Rectal smooth muscle tissue (tissue), 1 donor: ENCODE data around the gene PRPSAP2.
"Not testable (repeated sequence)": the region's sequence is repeated elsewhere in the genome, so short reads cannot be mapped to it uniquely, and the experiment has no call there.

Experiments
- H3K27ac ChIP-seq: one replicate; pipeline ENCODE4 v1.7.0; 2013; ENCODE audit warnings: low read depth, low read length, inconsistent platforms
- H3K27me3 ChIP-seq: one replicate; pipeline ENCODE4 v1.7.0; 2013; ENCODE audit warnings: low read length; ENCODE audit not compliant: control insufficient read depth, insufficient read depth
- H3K36me3 ChIP-seq: one replicate; pipeline ENCODE4 v1.7.0; 2013; ENCODE audit warnings: low read length; ENCODE audit not compliant: control insufficient read depth, insufficient read depth
- H3K4me1 ChIP-seq: one replicate; pipeline ENCODE4 v1.7.0; 2013; ENCODE audit warnings: low read length; ENCODE audit not compliant: control insufficient read depth, insufficient read depth
- H3K4me3 ChIP-seq: one replicate; pipeline ENCODE4 v1.7.0; 2013; ENCODE audit warnings: low read length
- H3K9ac ChIP-seq: one replicate; pipeline ENCODE4 v1.7.0; 2013; ENCODE audit warnings: low read length

The PRPSAP2 gene, protein sequence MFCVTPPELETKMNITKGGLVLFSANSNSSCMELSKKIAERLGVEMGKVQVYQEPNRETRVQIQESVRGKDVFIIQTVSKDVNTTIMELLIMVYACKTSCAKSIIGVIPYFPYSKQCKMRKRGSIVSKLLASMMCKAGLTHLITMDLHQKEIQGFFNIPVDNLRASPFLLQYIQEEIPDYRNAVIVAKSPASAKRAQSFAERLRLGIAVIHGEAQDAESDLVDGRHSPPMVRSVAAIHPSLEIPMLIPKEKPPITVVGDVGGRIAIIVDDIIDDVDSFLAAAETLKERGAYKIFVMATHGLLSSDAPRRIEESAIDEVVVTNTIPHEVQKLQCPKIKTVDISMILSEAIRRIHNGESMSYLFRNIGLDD

DNA sequence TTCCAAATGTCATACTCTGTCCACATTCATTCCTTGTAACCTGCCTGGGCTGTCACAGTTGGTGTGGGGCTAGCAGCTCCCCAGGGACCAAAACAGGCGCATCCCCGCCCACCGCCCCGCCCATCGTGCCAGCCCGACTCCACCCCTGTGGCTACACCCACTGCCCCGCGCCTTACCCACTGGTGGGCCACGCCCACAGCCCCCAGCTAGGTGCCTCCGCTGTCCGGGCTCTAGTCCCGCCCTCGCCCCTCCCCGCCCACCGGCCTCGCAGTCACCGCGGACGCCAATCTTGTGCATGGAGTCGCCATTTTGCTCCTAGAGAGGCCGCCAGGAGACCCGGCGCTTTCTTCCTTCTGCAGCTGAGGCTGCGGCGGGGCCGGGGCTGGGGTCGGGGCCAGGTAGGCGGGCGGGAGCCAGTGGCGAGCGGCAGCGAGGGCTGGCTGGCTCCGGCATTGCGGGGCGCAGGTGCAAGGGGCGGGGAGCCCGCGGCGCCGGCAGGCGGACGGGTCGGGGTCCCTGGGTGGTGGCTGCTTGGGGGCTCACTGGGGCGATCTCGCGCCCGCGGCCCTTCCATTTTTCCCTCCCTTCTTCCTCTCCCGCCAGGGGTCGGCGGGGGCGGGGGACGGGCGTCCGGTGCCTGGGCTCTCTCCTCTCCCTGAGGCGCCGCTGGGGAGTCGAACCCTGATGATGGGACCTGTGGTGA lies at the start of gene PRPSAP2:
TSS of gene PRPSAP2 (plus strand) at position 268 of the 703 bp plus-strand sequence. CDS start 7,703 bp downstream, outside the sequence.
- Histone ChIP-seq H3K9ac (peak within 1 kb of the TSS; percentile 66), H3K36me3 (no peaks in the 10 kb centered on the region), H3K4me3 (peak within 1 kb of the TSS; percentile 67), H3K27me3 (no peaks in the 10 kb centered on the region), H3K27ac (peak within 1 kb of the TSS; percentile 80), H3K4me1 (peaks cover 10% of the 10 kb centered on the region)

DNA sequence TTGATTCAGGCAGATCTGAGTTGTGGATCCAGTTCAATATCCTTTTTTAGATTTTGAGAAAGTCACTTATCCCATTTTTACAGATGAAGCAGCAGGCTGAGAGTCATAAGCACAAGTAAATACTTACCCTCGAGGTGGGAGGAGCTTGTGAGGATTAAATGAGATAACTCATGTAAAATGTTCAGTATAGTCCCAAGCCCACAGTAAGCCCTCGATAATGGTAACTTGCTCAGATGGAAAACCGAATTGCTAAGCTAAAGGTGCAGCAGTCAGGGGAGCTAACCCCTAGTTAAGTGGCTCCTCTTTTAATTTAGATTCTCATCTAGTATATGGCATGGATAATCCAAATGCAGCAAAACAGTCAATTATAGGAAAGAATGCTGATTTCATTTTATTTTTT lies 42.0 kb upstream of the PRPSAP2 start:
- H3K27me3 ChIP-seq, H3K36me3 ChIP-seq, H3K4me3 ChIP-seq, H3K4me1 ChIP-seq, H3K9ac ChIP-seq, H3K27ac ChIP-seq: not testable (repeated sequence)

DNA sequence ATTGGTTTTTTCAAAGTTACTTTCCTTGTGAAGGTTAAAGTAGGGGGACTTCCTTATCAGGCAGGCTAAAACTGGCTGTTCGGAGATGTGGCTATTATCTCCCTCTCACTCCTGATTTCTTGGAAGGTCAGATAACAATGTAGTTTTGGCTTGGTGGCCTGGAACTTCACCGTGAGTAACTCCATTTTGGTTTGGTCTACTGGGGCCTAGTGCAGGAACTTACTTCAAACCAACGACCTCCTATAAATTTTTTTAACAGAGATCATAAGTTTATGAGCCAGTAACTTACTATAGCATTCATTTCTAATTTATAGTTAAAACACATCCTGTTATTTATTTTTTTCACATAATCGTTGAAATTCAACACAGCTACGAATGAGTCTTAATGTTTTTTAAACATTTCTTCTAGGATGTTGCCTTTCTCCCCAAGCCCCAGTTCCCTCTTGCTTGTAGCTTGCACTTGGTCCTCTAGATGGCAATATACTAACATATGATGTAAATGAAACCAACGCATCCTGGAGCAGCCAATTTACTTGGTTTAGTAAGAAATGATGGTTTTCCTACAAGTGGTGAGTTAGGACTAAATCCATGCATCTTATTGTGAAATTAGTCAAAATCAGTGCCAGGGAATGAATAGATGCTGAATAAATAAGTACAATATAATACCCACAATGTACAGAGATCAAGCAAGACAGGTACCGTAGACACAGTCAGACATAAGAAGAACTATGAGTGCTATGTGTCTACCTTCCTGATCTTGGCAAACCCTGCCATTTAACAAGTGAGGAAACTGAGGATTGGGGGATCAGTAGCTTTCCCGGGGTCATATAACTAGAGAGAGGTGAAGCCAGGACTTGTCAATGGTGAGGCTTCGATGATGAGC lies 41.2 kb upstream of the PRPSAP2 start:
- H3K27me3 ChIP-seq, H3K4me3 ChIP-seq, H3K36me3 ChIP-seq, H3K4me1 ChIP-seq, H3K9ac ChIP-seq, H3K27ac ChIP-seq: not testable (repeated sequence)

DNA sequence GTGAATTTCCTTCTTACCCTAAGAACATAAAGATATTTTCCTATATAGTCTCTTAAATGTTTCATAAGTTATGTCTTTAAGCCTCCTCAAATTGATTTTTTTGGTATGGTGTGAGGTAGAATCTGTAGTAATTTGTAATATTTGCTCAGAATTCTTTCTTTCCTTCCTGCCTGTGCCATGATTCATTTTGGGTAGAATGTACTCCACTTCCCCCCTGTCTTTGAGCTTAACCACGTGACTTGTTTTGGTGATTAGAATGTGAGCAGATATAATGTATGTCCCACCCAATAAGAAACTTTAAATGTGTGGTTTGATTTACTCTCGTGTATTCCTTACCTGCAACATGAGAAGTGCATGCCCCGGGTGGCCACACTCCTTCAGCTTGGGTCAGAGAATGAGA lies 36.5 kb upstream of the PRPSAP2 start:
- H3K36me3 ChIP-seq, H3K4me1 ChIP-seq, H3K27me3 ChIP-seq, H3K27ac ChIP-seq, H3K9ac ChIP-seq, H3K4me3 ChIP-seq: not testable (repeated sequence)

DNA sequence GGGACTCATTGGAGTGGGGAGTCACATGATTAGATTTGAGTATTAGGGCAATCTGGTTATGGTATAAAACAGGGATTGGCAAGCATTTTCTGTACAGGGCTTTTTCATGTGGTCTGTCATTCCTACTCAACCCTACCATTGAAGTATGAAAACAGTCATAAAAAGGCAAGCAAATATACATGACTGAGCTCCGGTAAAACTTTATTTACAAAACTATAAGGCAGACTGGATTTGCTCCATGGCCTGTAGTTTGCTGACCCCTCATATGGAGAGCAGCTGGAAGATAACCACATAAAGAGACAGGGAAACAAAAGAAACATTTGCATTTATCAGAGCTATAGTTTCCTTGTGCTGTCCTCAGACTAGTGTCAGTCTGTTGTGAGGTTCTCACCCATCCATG lies 30.3 kb upstream of the PRPSAP2 start:
- H3K27ac ChIP-seq, H3K4me1 ChIP-seq, H3K9ac ChIP-seq, H3K27me3 ChIP-seq, H3K4me3 ChIP-seq, H3K36me3 ChIP-seq: not testable (repeated sequence)

DNA sequence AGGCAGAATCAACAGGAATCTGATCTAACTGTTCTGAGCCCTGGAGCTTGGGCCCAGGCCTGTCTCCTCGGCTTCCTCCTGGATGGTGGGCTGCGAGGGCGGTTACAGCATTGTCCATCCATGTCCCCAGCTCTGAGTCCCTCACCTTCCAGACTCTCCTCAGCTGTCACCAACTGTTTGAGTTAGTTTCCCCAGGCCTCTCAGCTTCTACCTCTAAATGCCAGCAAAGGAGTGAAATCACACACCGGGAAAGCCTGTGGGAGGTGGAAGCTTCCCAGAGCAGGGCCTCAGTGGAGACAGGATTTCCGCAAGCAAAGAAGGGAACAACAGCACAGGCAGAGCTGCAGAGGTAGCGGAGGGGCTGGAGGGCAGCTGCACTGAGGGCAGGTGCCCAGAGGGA lies 9.4 kb upstream of the PRPSAP2 start:
- Histone ChIP-seq H3K4me3 (no peak overlapping the region), H3K36me3 (no peaks in the 10 kb centered on the region), H3K27ac (no peak overlapping the region), H3K27me3 (no peaks in the 10 kb centered on the region), H3K4me1 (no peaks in the 10 kb centered on the region), H3K9ac (no peak overlapping the region)

DNA sequence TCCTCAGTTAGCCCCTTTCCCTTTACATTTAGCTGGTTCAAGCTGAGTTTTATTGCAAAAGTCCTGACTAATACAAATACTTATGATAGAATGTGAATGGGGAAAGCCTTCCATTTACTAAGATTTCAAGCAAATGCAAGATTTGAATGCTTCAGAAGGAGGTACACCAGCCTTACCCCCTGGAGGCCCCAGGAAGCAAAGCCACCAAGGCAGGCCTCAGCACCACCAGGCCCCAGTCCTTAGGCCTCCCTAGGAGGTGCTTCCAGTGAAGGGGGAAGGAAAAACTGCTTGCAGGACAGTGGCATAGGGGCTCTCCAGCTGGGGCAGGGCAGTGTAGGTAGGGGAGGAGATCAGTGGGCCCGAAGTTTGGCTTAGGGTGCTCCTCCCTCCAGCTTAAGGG lies 7.3 kb upstream of the PRPSAP2 start:
- Histone ChIP-seq H3K36me3 (no peaks in the 10 kb centered on the region), H3K4me1 (no peaks in the 10 kb centered on the region), H3K4me3 (no peak overlapping the region), H3K27ac (no peak overlapping the region), H3K9ac (no peak overlapping the region), H3K27me3 (no peaks in the 10 kb centered on the region)

DNA sequence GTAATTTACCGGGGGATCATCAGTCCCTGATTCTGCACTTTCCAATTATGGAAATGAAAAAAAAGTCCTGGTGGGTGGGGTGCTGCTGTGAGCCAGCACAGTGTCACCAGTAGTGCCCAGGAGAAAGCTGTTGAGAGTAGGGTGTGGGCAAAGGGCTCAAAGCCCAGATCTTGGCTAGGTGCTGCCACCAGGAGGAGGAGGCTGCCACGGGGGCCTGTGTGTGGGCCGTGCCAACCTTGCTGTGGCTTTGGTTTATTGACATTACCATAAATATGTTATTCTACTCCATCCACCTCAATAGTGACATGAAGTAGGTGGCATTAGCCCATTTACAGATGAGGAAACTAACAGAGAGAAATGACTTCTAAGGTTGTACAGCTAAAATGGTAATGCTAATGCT lies 6.7 kb upstream of the PRPSAP2 start:
- H3K9ac ChIP-seq, result no peak overlapping the region
- no peaks in the 10 kb centered on the region for H3K27me3 ChIP-seq
- no peak overlapping the region for H3K4me3 ChIP-seq
- H3K27ac ChIP-seq, result no peak overlapping the region
- no peaks in the 10 kb centered on the region for H3K36me3 ChIP-seq
- no peaks in the 10 kb centered on the region for H3K4me1 ChIP-seq

DNA sequence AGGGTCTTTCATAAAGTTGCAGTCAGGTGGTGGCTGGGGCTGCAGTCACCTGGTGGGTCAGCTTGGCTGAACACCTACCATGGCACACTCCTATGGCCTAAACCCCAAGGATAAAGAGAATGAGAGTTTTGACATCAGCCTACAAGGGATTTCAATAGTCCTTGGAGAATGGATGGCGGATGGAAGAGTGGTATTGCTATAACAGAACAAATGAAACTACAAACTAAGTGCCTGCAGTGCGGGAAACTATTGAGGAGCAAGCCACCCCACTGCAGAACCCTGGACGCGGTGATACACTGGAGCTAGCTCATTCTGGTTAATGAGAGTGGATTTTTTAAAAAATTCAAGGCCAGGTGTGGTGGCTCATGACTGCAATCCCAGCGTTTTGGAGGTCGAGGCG lies 3.0 kb upstream of the PRPSAP2 start:
- Histone ChIP-seq H3K27ac (no peak overlapping the region), H3K27me3 (no peaks in the 10 kb centered on the region), H3K4me3 (no peak overlapping the region), H3K9ac (no peak overlapping the region), H3K36me3 (no peaks in the 10 kb centered on the region), H3K4me1 (peaks cover 10% of the 10 kb centered on the region)

DNA sequence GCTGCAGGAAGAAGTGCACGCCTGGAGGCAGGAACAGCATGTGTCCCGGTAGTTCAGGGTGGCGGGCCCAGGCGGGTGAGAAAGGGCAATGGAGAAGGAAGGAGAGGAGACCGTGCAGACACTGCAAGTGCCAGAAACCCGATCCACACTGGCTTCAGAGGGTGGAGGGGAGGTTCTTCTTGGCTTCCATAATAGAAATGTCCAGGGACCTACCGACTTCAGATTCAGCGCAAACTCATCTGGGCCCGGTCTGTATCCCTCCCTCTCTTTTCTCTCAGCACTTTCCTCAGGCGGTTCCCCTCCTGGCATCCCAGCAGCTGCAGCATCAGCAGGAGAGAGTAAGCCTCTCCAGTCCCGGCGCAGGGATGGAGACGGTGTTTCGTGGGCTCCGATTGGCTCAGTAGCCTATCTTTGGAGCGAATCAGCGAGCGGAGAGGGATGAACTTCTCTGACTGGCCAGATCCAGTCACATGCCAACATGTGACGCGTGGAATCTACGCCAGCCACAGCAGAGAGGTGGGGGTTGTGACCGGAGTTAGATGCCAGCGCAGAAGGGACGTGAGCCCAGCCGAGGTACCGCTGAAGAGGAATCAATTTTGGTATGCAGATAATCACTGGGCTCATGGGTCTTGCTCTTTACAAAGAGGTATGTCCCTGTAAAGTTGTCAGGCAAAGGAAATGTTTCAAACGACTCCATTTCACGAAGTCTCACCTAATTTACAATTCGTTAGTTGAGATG lies 1.9 kb upstream of the PRPSAP2 start:
- Histone ChIP-seq H3K27me3 (no peaks in the 10 kb centered on the region), H3K36me3 (no peaks in the 10 kb centered on the region), H3K4me1 (peaks cover 10% of the 10 kb centered on the region), H3K9ac (peak overlapping the region; percentile 28), H3K27ac (peak overlapping the region; percentile 84), H3K4me3 (peak overlapping the region; percentile 77)

DNA sequence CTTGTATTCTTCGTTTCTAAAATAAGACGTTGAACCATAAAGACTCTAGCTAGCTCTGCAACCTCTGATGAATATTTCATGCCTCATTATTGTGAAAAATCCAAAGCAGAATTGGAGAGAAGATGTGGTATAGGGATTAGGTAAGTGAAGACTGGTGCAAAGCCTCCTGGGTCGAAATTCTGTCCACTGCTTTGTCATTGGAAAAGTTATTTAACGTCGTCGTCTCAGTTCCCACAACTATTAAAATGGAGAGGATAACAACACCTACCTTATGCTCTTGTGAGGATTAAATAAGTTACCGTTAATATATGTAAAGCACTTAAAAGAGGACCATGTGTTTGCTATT lies 1.4 kb upstream of the PRPSAP2 start:
- H3K4me1 ChIP-seq, result peaks cover 10% of the 10 kb centered on the region
- no peaks in the 10 kb centered on the region for H3K36me3 ChIP-seq
- H3K4me3 ChIP-seq, result peak overlapping the region; percentile 66
- peak overlapping the region; percentile 84 for H3K27ac ChIP-seq
- H3K27me3 ChIP-seq, result no peaks in the 10 kb centered on the region
- H3K9ac ChIP-seq, result no peak overlapping the region
